NCI-H69 (cell line): Measurements from ENCODE around the gene ESYT3.
"Not testable (repeated sequence)": the region's sequence is repeated elsewhere in the genome, so short reads cannot be mapped to it uniquely, and the experiment has no call there.

ENCODE experiments used
- DNase-seq: peaks from one replicate; lab custom pipeline; 2025; lab: John Stamatoyannopoulos, UW

The ESYT3 gene

GRCh38 chr3:138494607-138494929, 60.2 kb downstream of the ESYT3 start:
- no peak for DNase-seq

GRCh38 chr3:138495638-138496037, 61.2 kb downstream of the ESYT3 start:
- not testable (repeated sequence) for DNase-seq

GRCh38 chr3:138496436-138496835, 62.0 kb downstream of the ESYT3 start:
- DNase-seq: no peak

- DNase-seq: no peak
Observed at GRCh38 chr3:138497021-138497420, 62.6 kb downstream of the ESYT3 start.

- no peak for DNase-seq
Observed at GRCh38 chr3:138497851-138498250, 63.4 kb downstream of the ESYT3 start.

- no peak for DNase-seq
Observed at GRCh38 chr3:138498991-138499390, 64.6 kb downstream of the ESYT3 start.

- no peak for DNase-seq
Observed at GRCh38 chr3:138507524-138507923, 73.1 kb downstream of the ESYT3 start.

GRCh38 chr3:138509586-138509985, 75.2 kb downstream of the ESYT3 start:
- DNase-seq: no peak

- DNase-seq: no peak
Observed at GRCh38 chr3:138511945-138512344, 77.5 kb downstream of the ESYT3 start.

GRCh38 chr3:138513090-138513843, 78.9 kb downstream of the ESYT3 start:
- DNase-seq: no peak

- DNase-seq: not testable (repeated sequence)
Observed at GRCh38 chr3:138521445-138521844, 87.0 kb downstream of the ESYT3 start.
